ENCODE results near the gene CCN5.

CCN5 gene

GRCh38 chr20:44738813-44739477 is 23.8 kb downstream of the CCN5 start:
- DNase-seq = peak; percentile 83

GRCh38 chr20:44739942-44740341 is 24.8 kb downstream of the CCN5 start:
- DNase-seq = no peak

- no peak for DNase-seq
Observed at GRCh38 chr20:44742304-44743079, 27.3 kb downstream of the CCN5 start.

- DNase-seq = no peak
Observed at GRCh38 chr20:44743080-44743701, 28.0 kb downstream of the CCN5 start.

GRCh38 chr20:44743916-44744655 is 28.9 kb downstream of the CCN5 start:
- no peak for DNase-seq

GRCh38 chr20:44745122-44745597 is 30.0 kb downstream of the CCN5 start:
- no peak for DNase-seq

- no peak for DNase-seq
Observed at GRCh38 chr20:44745598-44746366, 30.6 kb downstream of the CCN5 start, which contains the start of gene KCNK15. Gene KCNK15, plus strand, starts transcription at chr20:44745865. Its CDS starts 46 bp downstream, at chr20:44745911.

GRCh38 chr20:44746367-44747165 is 31.4 kb downstream of the CCN5 start:
- no peak for DNase-seq

GRCh38 chr20:44747166-44748004 is 32.2 kb downstream of the CCN5 start:
- DNase-seq = peak; percentile 79

GRCh38 chr20:44748005-44748370 is 32.8 kb downstream of the CCN5 start:
- peak; percentile 40 for DNase-seq

GRCh38 chr20:44750081-44750805 is 35.1 kb downstream of the CCN5 start:
- DNase-seq = peak; percentile 7

GRCh38 chr20:44752099-44752931 is 37.1 kb downstream of the CCN5 start:
- no peak for DNase-seq

GRCh38 chr20:44754554-44754953 is 39.4 kb downstream of the CCN5 start:
- no peak for DNase-seq

GRCh38 chr20:44756011-44756688 is 41.0 kb downstream of the CCN5 start:
- no peak for DNase-seq

GRCh38 chr20:44756956-44757355 is 41.8 kb downstream of the CCN5 start:
- no peak for DNase-seq

GRCh38 chr20:44758247-44759101 is 43.3 kb downstream of the CCN5 start:
- no peak for DNase-seq

- DNase-seq = no peak
Observed at GRCh38 chr20:44759595-44759994, 44.4 kb downstream of the CCN5 start.
